D721Med (cell line): ENCODE results near the gene PGA4.

Experiments
- DNase-seq: peaks from one replicate; pipeline ENCODE4 v3.0.0; 2011; ENCODE audit warnings: low spot score; ENCODE audit not compliant: insufficient read length
- FAIRE-seq: peaks from 2 replicates; lab custom pipeline; 2011; peaks lifted over from hg19 to GRCh38; lab: Jason Lieb, UNC
- TF ChIP-seq, protein P1 (sequence below): IDR thresholded peaks from 2 replicates; pipeline ENCODE4 v1.5.1; 2012; ENCODE audit warnings: mild to moderate bottlenecking, control low read depth; ENCODE audit not compliant: insufficient read depth; ENCODE audit errors: missing control alignments

Gene PGA4

DNA sequence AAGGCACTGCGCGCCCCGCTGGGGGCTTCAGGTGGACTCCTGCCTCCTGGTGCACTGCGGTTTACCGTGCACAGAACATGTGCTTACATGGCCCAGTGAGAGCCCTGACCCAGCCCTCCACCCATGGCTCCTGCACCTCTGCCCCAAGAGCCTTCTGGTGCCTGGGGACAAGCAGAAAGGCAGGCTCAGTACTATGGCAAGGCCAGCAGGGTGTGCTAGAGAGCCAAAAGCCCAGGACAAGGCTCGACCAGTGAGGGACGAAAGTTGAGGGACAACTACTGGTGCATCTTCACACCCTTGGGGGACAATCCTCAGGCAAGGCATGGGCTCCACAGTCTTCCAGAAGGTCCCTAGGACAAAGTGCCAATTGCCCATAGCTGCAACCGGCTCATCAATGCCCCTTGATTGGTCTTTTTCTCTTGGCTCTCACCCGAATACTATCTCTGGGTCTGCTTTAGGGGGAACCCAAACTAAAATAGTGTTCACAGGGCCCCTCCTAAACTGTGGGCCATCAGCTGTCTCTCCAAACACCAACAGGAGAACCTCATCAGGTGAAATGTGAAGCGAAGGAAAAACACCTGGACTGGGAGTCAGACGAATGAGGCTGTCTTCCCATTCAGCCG, 32.4 kb downstream of the PGA4 start:
- TF ChIP-seq, protein P1, sequence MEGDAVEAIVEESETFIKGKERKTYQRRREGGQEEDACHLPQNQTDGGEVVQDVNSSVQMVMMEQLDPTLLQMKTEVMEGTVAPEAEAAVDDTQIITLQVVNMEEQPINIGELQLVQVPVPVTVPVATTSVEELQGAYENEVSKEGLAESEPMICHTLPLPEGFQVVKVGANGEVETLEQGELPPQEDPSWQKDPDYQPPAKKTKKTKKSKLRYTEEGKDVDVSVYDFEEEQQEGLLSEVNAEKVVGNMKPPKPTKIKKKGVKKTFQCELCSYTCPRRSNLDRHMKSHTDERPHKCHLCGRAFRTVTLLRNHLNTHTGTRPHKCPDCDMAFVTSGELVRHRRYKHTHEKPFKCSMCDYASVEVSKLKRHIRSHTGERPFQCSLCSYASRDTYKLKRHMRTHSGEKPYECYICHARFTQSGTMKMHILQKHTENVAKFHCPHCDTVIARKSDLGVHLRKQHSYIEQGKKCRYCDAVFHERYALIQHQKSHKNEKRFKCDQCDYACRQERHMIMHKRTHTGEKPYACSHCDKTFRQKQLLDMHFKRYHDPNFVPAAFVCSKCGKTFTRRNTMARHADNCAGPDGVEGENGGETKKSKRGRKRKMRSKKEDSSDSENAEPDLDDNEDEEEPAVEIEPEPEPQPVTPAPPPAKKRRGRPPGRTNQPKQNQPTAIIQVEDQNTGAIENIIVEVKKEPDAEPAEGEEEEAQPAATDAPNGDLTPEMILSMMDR: peak; percentile 89
- FAIRE-seq (no peak), DNase-seq (peak; percentile 87)

DNA sequence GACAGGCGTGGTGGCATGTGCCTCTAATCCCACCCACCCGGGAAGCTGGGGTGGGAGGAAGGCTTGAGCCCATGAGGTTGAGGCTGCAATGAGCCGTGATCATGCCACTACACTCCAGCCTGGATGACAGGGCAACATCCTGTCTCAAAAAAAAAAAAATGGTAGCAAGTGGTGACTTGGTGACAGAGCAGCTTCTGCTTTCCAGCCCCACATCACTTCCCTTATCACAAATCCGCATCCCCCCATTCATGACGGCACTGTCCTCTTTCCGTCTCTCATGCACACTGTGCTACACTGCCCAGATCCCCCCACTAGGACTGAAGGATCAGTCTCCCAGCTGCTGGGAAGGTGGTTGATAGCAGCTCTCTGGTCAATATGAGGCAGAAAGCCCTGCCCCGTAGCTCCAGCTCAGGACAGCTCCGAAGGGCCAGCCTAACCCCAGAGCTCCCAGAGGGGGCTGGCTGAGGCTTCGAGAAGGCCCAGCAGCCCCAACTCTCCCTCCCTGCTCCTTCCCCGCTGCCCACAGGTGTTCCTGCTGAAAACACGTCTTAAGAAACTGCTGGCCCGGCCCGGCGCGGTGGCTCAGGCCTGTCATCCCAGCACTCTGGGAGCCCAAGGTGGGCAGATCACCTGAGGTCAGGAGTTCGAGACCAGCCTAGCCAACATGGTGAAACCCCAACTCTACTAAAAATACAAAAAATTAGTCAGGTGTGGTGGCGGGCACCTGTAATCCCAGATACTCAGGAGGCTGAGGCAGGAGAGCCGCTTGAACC, 34.7 kb downstream of the PGA4 start:
- TF ChIP-seq, protein P1: no peak
- DNase-seq (no peak), FAIRE-seq (no peak)

DNA sequence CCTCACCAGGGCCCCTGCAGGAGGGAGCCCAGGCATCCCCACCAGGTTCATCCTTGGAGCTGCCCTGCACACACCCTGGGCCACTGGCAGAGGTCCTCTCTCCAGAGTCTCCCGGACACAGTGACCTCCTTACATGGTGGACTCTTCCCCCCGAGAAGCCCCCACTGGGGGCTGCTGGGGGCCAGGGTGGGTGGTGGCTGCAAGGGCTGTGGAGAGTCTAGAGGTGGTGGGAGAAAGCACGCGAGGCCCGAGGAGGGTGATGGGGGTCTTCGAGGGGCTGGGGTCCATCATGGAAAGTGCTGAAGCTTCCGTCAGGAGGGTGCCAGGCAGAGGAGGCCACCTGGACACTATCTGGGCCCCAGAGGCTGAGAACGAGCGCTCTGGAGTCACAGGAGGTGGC, 36.4 kb downstream of the PGA4 start:
- TF ChIP-seq, protein P1: no peak
- FAIRE-seq: no peak
- DNase-seq: no peak

DNA sequence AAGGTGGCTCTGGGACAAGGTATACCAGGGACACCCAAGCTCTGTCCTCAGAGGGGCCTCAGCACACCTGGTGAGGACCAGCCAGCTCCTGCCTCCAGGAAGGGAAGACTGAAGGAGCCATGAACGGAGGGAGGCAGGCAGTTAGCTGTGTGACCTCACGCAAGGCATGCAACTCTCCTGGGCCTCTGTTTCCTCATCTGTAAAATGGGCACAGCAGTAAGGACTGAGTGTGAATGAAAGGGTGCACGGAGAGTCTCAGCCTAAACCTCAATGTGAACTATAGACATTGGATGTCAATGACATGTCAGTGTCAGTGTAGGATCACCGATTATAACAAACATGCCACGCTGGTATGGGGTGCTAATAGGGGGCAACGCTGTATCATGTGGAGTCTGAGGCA, 37.2 kb downstream of the PGA4 start:
- no peak for DNase-seq
- TF ChIP-seq, protein P1: no peak
- FAIRE-seq: no peak

DNA sequence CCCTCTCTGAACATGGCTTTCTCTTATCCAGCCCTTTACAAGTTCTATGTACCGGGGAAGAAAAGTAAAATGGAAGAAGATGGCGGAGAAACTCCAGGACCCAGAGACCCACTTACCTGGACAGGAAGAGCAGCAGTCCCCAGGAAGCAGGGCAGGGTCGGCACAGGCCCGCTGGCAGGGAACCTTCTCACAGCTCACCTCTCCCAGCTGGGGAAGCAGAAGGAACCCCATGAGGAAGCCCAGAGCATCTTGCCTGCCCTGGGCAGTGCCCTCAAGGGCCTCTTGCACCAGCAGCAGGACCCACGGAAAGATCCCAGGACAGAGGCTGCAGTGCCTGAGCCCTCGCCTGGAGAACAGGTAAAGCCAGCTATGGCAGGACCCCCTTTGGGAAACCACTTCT, 42.2 kb downstream of the PGA4 start:
- DNase-seq (no peak), FAIRE-seq (no peak)
- TF ChIP-seq, protein P1: no peak

DNA sequence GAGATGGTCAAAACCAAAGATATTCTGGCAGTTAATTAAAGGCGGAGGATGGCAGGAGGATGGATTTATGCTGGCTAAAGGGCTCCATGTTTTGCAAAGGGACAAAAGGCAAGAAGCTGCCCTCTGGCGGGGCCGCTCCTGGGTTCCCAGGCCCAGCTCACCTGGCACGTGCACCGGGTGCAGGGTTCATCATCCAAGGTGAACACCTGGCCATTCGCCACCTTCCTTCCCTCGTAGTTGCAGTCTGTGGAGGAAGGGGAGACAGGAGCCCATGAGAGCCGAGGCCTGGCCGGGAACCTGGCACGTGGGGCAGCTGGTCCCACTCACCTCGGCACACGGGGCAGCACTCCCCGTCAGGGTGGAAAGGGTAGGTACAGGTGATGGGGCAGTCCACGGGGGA, 42.6 kb downstream of the PGA4 start:
- no peak for DNase-seq
- TF ChIP-seq, protein P1: no peak
- no peak for FAIRE-seq

DNA sequence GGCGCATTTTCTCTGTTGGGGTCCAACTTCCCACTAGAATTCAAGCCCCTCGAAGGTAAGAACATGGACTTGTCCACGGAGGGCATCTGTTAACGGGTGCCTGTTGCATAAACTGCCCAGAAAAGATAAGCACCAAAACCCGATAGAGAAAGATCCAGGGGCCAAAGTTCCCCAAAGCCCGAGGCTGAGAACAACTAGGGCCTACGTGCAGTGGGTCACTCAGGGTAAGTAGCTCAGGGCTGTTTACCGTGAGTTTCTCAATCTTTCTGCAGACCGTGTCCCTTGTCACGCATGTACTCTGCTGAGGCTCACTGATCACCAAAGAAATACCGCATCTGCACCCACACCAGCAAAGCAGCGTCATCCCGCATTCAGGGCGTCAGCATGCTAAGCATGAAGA, 43.2 kb downstream of the PGA4 start:
- TF ChIP-seq, protein P1: no peak
- DNase-seq (no peak), FAIRE-seq (no peak)
